H9 (cell line): Measurements from ENCODE around the gene SNX25. TPM values are rescaled to one million over a fixed set of nuclear protein-coding genes. Genes with fewer than 3 reads are reported as not detected.

Source experiments
- DNase-seq: peaks from one replicate; pipeline ENCODE4 v3.0.0-alpha.2; 2017
- H2AFZ ChIP-seq: one replicate; pipeline ENCODE4 v1.6.1; 2013; ENCODE audit warnings: mild to moderate bottlenecking, low read length, control low read depth, moderate library complexity
- H2AK5ac ChIP-seq: 2 replicates; pipeline ENCODE4 v1.6.1; 2013; ENCODE audit warnings: low read length, control low read depth, mixed read lengths; ENCODE audit not compliant: insufficient read length
- H2BK120ac ChIP-seq: one replicate; pipeline ENCODE4 v1.6.1; 2013; ENCODE audit warnings: low read depth, mild to moderate bottlenecking, low read length, control low read depth, inconsistent platforms; ENCODE audit not compliant: poor library complexity, severe bottlenecking
- H2BK12ac ChIP-seq: 2 replicates; pipeline ENCODE4 v1.6.1; 2013; ENCODE audit warnings: low read length, control low read depth, mixed read lengths, low read depth; ENCODE audit not compliant: insufficient read length
- H2BK15ac ChIP-seq: 2 replicates; pipeline ENCODE4 v1.6.1; 2013; ENCODE audit warnings: low read depth, low read length, control low read depth
- H2BK20ac ChIP-seq: one replicate; pipeline ENCODE4 v1.6.1; 2013; ENCODE audit warnings: low read depth, mild to moderate bottlenecking, low read length, control low read depth, inconsistent platforms; ENCODE audit not compliant: poor library complexity, severe bottlenecking
- H2BK5ac ChIP-seq: 2 replicates; pipeline ENCODE4 v1.6.1; 2013; ENCODE audit warnings: low read length, control low read depth, mixed read lengths; ENCODE audit not compliant: insufficient read length
- H3K14ac ChIP-seq: 2 replicates; pipeline ENCODE4 v1.6.1; 2013; ENCODE audit warnings: low read length, control low read depth; ENCODE audit not compliant: insufficient read depth
- H3K18ac ChIP-seq: 2 replicates; pipeline ENCODE4 v1.6.1; 2013; ENCODE audit warnings: low read depth, mild to moderate bottlenecking, mixed read lengths, low read length, control low read depth; ENCODE audit not compliant: insufficient read length
- H3K23ac ChIP-seq: 2 replicates; pipeline ENCODE4 v1.6.1; 2013; ENCODE audit warnings: low read length, control low read depth, mixed read lengths, low read depth; ENCODE audit not compliant: insufficient read length
- H3K23me2 ChIP-seq: 2 replicates; pipeline ENCODE4 v1.6.1; 2013; ENCODE audit warnings: low read depth, mild to moderate bottlenecking, mixed read lengths, low read length, control low read depth; ENCODE audit not compliant: insufficient read length, poor library complexity, severe bottlenecking
- H3K27ac ChIP-seq: 2 replicates; pipeline ENCODE4 v1.5.1; 2013; ENCODE audit warnings: low read length, control low read depth, mixed read lengths, low read depth; ENCODE audit not compliant: insufficient read length
- H3K27me3 ChIP-seq: 2 replicates; pipeline ENCODE4 v1.6.1; 2013; ENCODE audit warnings: low read length, control low read depth, inconsistent platforms; ENCODE audit not compliant: insufficient read depth
- H3K4ac ChIP-seq: 2 replicates; pipeline ENCODE4 v1.6.1; 2013; ENCODE audit warnings: low read depth, mild to moderate bottlenecking, control low read depth, inconsistent platforms, low read length, moderate library complexity
- H3K4me1 ChIP-seq: 2 replicates; pipeline ENCODE4 v1.6.1; 2013; ENCODE audit warnings: low read length, control low read depth, inconsistent platforms; ENCODE audit not compliant: insufficient read depth
- H3K4me2 ChIP-seq: 2 replicates; pipeline ENCODE4 v1.6.1; 2013; ENCODE audit warnings: low read length, control low read depth, mixed read lengths; ENCODE audit not compliant: insufficient read length, insufficient read depth
- H3K56ac ChIP-seq: 2 replicates; pipeline ENCODE4 v1.6.1; 2013; ENCODE audit warnings: low read depth, mild to moderate bottlenecking, mixed read lengths, low read length, control low read depth; ENCODE audit not compliant: insufficient read length
- H3K79me1 ChIP-seq: 2 replicates; pipeline ENCODE4 v1.6.1; 2013; ENCODE audit warnings: low read depth, mild to moderate bottlenecking, moderate library complexity, low read length, control low read depth, inconsistent platforms; ENCODE audit not compliant: insufficient read depth, poor library complexity, severe bottlenecking
- H3K79me2 ChIP-seq: 2 replicates; pipeline ENCODE4 v1.6.1; 2013; ENCODE audit warnings: low read length, control low read depth, inconsistent platforms; ENCODE audit not compliant: insufficient read depth
- H3K9ac ChIP-seq: 2 replicates; pipeline ENCODE4 v1.6.1; 2013; ENCODE audit warnings: low read length, control low read depth, mixed read lengths; ENCODE audit not compliant: insufficient read length; ENCODE audit errors: extremely low read depth
- H3K9me3 ChIP-seq: one replicate; pipeline ENCODE4 v1.6.1; 2013; ENCODE audit warnings: low read depth, low read length, inconsistent platforms; ENCODE audit not compliant: control insufficient read depth
- H3T11ph ChIP-seq: one replicate; pipeline ENCODE4 v1.6.1; 2013; ENCODE audit warnings: mild to moderate bottlenecking, low read length, control low read depth, inconsistent platforms
- H4K20me1 ChIP-seq: one replicate; pipeline ENCODE4 v1.6.1; 2013; ENCODE audit not compliant: control insufficient read depth, insufficient read length, insufficient read depth
- H4K5ac ChIP-seq: 2 replicates; pipeline ENCODE4 v1.6.1; 2013; ENCODE audit warnings: low read depth, mild to moderate bottlenecking, mixed read lengths, low read length, control low read depth; ENCODE audit not compliant: insufficient read length
- H4K8ac ChIP-seq: replicated peaks from 2 replicates; pipeline ENCODE4 v1.6.1; 2013; ENCODE audit warnings: low read length, control low read depth, mixed read lengths, low read depth; ENCODE audit not compliant: insufficient read length
- H4K91ac ChIP-seq: 2 replicates; pipeline ENCODE4 v1.6.1; 2013; ENCODE audit warnings: low read depth, mild to moderate bottlenecking, moderate library complexity, mixed read lengths, low read length, control low read depth; ENCODE audit not compliant: insufficient read length
- H3K27ac Mint-ChIP-seq, 3 experiments: 2 replicates in 2 of 3; 3 replicates in 1 of 3; pipeline ENCODE4 v1.8.0; 2020 to 2021; ENCODE audit warnings: mixed read lengths in 3 of 3, mild to moderate bottlenecking in 1 of 3, moderate library complexity in 1 of 3
- H3K27me3 Mint-ChIP-seq: 2 replicates; pipeline ENCODE4 v1.8.0; 2021; ENCODE audit warnings: low read depth, mild to moderate bottlenecking, moderate library complexity, mixed read lengths
- H3K36me3 Mint-ChIP-seq, 3 experiments: 2 replicates in 2 of 3; 3 replicates in 1 of 3; pipeline ENCODE4 v1.8.0; 2020 to 2021; ENCODE audit warnings: low read depth in 3 of 3, mixed read lengths in 3 of 3; ENCODE audit not compliant: insufficient read depth in 1 of 3
- H3K4me1 Mint-ChIP-seq, 2 experiments: 2 replicates each; pipeline ENCODE4 v1.8.0; 2020; ENCODE audit warnings: mixed read lengths in 2 of 2
- H3K4me3 Mint-ChIP-seq, 2 experiments: 2 replicates in 1 of 2; 3 replicates in 1 of 2; pipeline ENCODE4 v1.8.0; 2020 to 2021; ENCODE audit warnings: mild to moderate bottlenecking in 2 of 2, mixed read lengths in 2 of 2, moderate library complexity in 1 of 2
- H3K9me3 Mint-ChIP-seq, 2 experiments: 2 replicates in 1 of 2; 3 replicates in 1 of 2; pipeline ENCODE4 v1.8.0; 2020; ENCODE audit warnings: mild to moderate bottlenecking in 2 of 2, mixed read lengths in 2 of 2, moderate library complexity in 1 of 2
- CTCF ChIP-seq: fragments of 200-600 bp; sonication (generic); conservative IDR thresholded peaks from 3 replicates; pipeline ENCODE4 v1.8.0; 2021; ENCODE audit warnings: antibody characterized with exemption, mild to moderate bottlenecking
- WGBS: extraction: QIAGEN DNeasy Blood & Tissue Kit; methylation state at CpG from one replicate; pipeline ENCODE4 v1.1.7; 2013; ENCODE audit warnings: missing lambda C conversion rate, low lambda C conversion rate, mixed read lengths; ENCODE audit not compliant: insufficient read length; ENCODE audit errors: extremely low coverage; 5-methylcytosine and 5-hydroxymethylcytosine counted together
- total RNA-seq: library from RNA; stranded (reverse); gene quantifications from 2 replicates; pipeline ENCODE4 v1.2.1, GENCODE V29; 2021

Gene SNX25
- total RNA-seq, 1 experiment from 2014 or later: 28.2 TPM

GRCh38 chr4:185270885-185271284 is 61.5 kb downstream of the SNX25 start:
- Histone ChIP-seq H2AK5ac (no peak overlapping the region), H3K14ac (no peak overlapping the region), H3K4me1 (peaks cover 4% of the 10 kb centered on the region), H3K79me2 (0 out of 2 replicates have a peak, but pooled peaks cover 3% of the 10 kb centered on the region), H2BK15ac (no peak overlapping the region), H3K18ac (no peak overlapping the region), H3K79me1 (no peaks in the 10 kb centered on the region), H3K9me3 (no peaks in the 10 kb centered on the region), H4K5ac (no peak overlapping the region), H2BK120ac (no peak overlapping the region), H3K23me2 (no peaks in the 10 kb centered on the region), H3T11ph (no peak overlapping the region), H4K8ac (no peak overlapping the region), H4K20me1 (no peaks in the 10 kb centered on the region), H3K4me2 (no peak overlapping the region), H3K4ac (no peak overlapping the region), H2BK5ac (no peak overlapping the region), H4K91ac (no peak overlapping the region), H2BK20ac (no peak overlapping the region), H2AFZ (no peak overlapping the region), H3K23ac (no peak overlapping the region), H3K56ac (no peak overlapping the region), H3K9ac (no peak overlapping the region), H3K27ac (no peak overlapping the region), H2BK12ac (no peak overlapping the region), H3K27me3 (no peaks in the 10 kb centered on the region)
- H3K27ac Mint-ChIP-seq: no peak overlapping the region; a peak in 2 of 7 replicates
- WGBS: no CpG with 5 or more reads among the region's 6 CpGs
- no peak for DNase-seq
- peaks cover 0 to 20% (median 12%) of the 10 kb centered on the region in 3 experiments; a peak in 4 of 7 replicates for H3K36me3 Mint-ChIP-seq
- H3K9me3 Mint-ChIP-seq: no peaks in the 10 kb centered on the region
- H3K27me3 Mint-ChIP-seq: no peaks in the 10 kb centered on the region
- no peak for TF ChIP-seq CTCF
- peaks cover 11 to 20% of the 10 kb centered on the region in 2 experiments for H3K4me1 Mint-ChIP-seq
- no peak overlapping the region for H3K4me3 Mint-ChIP-seq
